SK-N-SH treated with all-trans-retinoic acid at 6 μM for 48 hours (cell line): ENCODE measurements around the gene RREB1.

Source experiments
- BACH2 ChIP-seq: fragments of 250-450 bp; sonication (Bioruptor Pico); IDR thresholded peaks from 2 replicates; pipeline ENCODE4 v1.9.0; 2021; ENCODE audit warnings: mild to moderate bottlenecking, borderline replicate concordance
- CREB5 ChIP-seq: fragments of 250-450 bp; sonication (Bioruptor Pico); IDR thresholded peaks from 2 replicates; pipeline ENCODE4 v1.5.1; 2020; ENCODE audit warnings: low read depth, mild to moderate bottlenecking, moderate library complexity
- CSDC2 ChIP-seq: fragments of 250-450 bp; sonication (Bioruptor Pico); IDR thresholded peaks from 2 replicates; pipeline ENCODE4 v1.5.0; 2020; ENCODE audit warnings: mild to moderate bottlenecking, moderate library complexity
- GLIS3 ChIP-seq: fragments of 250-450 bp; sonication (Bioruptor Pico); IDR thresholded peaks from 2 replicates; pipeline ENCODE4 v1.5.0; 2020; ENCODE audit warnings: mild to moderate bottlenecking, moderate library complexity
- OSR1 ChIP-seq: fragments of 250-450 bp; sonication (Bioruptor Pico); IDR thresholded peaks from 2 replicates; pipeline ENCODE4 v1.8.0; 2022; ENCODE audit warnings: moderate library complexity, mild to moderate bottlenecking, inconsistent platforms
- PATZ1 ChIP-seq: fragments of 250-450 bp; sonication (Bioruptor Pico); IDR thresholded peaks from 2 replicates; pipeline ENCODE4 v1.8.0; 2020; ENCODE audit warnings: mild to moderate bottlenecking, moderate library complexity, borderline replicate concordance
- PPARA ChIP-seq: fragments of 250-450 bp; sonication (Bioruptor Pico); IDR thresholded peaks from 2 replicates; pipeline ENCODE4 v1.5.0; 2020; ENCODE audit warnings: mild to moderate bottlenecking, borderline replicate concordance
- RARB ChIP-seq: fragments of 250-450 bp; sonication (Bioruptor Pico); IDR thresholded peaks from 2 replicates; pipeline ENCODE4 v1.8.0; 2021; ENCODE audit warnings: mild to moderate bottlenecking, moderate library complexity
- TCF4 ChIP-seq: fragments of 250-450 bp; sonication (Bioruptor Pico); IDR thresholded peaks from 2 replicates; pipeline ENCODE4 v1.8.0; 2021; ENCODE audit warnings: mild to moderate bottlenecking, moderate library complexity, borderline replicate concordance
- TOX ChIP-seq: fragments of 250-450 bp; sonication (Bioruptor Pico); IDR thresholded peaks from 2 replicates; pipeline ENCODE4 v1.8.0; 2021; ENCODE audit warnings: mild to moderate bottlenecking, moderate library complexity, borderline replicate concordance
- ZFP3 ChIP-seq: fragments of 250-450 bp; sonication (Bioruptor Pico); IDR thresholded peaks from 2 replicates; pipeline ENCODE4 v1.5.0; 2020; ENCODE audit warnings: mild to moderate bottlenecking, moderate library complexity
- ZNF8 ChIP-seq: fragments of 450-650 bp; formaldehyde crosslinking; IDR thresholded peaks from 2 replicates; pipeline ENCODE4 v1.5.0; 2020; ENCODE audit warnings: mild to moderate bottlenecking, moderate library complexity
- TF ChIP-seq, protein P1 (sequence below): fragments of 250-450 bp; sonication (Bioruptor Pico); IDR thresholded peaks from 2 replicates; pipeline ENCODE4 v1.5.0; 2020; ENCODE audit warnings: mild to moderate bottlenecking, moderate library complexity
- TF ChIP-seq, protein P2 (sequence below): fragments of 250-450 bp; sonication (Bioruptor Pico); IDR thresholded peaks from 2 replicates; pipeline ENCODE4 v1.5.1; 2021; ENCODE audit warnings: mild to moderate bottlenecking, moderate library complexity

- TF ChIP-seq PATZ1 (no peak), CREB5 (CRISPR knock-in tag) (no peak), ZNF8 (no peak), TOX (CRISPR knock-in tag) (no peak), TCF4 (no peak), OSR1 (no peak), CSDC2 (CRISPR knock-in tag) (no peak), RARB (CRISPR knock-in tag) (no peak), PPARA (CRISPR knock-in tag) (no peak), ZFP3 (no peak), BACH2 (CRISPR knock-in tag) (no peak), GLIS3 (CRISPR knock-in tag) (no peak)
- TF ChIP-seq, protein P1, sequence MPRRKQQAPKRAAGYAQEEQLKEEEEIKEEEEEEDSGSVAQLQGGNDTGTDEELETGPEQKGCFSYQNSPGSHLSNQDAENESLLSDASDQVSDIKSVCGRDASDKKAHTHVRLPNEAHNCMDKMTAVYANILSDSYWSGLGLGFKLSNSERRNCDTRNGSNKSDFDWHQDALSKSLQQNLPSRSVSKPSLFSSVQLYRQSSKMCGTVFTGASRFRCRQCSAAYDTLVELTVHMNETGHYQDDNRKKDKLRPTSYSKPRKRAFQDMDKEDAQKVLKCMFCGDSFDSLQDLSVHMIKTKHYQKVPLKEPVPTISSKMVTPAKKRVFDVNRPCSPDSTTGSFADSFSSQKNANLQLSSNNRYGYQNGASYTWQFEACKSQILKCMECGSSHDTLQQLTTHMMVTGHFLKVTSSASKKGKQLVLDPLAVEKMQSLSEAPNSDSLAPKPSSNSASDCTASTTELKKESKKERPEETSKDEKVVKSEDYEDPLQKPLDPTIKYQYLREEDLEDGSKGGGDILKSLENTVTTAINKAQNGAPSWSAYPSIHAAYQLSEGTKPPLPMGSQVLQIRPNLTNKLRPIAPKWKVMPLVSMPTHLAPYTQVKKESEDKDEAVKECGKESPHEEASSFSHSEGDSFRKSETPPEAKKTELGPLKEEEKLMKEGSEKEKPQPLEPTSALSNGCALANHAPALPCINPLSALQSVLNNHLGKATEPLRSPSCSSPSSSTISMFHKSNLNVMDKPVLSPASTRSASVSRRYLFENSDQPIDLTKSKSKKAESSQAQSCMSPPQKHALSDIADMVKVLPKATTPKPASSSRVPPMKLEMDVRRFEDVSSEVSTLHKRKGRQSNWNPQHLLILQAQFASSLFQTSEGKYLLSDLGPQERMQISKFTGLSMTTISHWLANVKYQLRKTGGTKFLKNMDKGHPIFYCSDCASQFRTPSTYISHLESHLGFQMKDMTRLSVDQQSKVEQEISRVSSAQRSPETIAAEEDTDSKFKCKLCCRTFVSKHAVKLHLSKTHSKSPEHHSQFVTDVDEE (CRISPR knock-in tag) = no peak
- TF ChIP-seq, protein P2, sequence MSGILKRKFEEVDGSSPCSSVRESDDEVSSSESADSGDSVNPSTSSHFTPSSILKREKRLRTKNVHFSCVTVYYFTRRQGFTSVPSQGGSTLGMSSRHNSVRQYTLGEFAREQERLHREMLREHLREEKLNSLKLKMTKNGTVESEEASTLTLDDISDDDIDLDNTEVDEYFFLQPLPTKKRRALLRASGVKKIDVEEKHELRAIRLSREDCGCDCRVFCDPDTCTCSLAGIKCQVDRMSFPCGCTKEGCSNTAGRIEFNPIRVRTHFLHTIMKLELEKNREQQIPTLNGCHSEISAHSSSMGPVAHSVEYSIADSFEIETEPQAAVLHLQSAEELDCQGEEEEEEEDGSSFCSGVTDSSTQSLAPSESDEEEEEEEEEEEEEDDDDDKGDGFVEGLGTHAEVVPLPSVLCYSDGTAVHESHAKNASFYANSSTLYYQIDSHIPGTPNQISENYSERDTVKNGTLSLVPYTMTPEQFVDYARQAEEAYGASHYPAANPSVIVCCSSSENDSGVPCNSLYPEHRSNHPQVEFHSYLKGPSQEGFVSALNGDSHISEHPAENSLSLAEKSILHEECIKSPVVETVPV (CRISPR knock-in tag) = no peak
These were observed 163.4 kb downstream of the RREB1 start for GRCh38 chr6:7271205-7271534.
